ENCODE results near the gene AK1.

AK1 gene

GRCh38 chr9:127903557-127904475, 26.3 kb upstream of the AK1 start:
- TF ChIP-seq CTCF (conservative IDR thresholded peaks at IDR 0.05; ENCODE audit: control insufficient read depth, insufficient read depth, low read depth, low read length), result no peak
- H3K4me3 ChIP-seq (ENCODE audit: control insufficient read depth, low read depth, low read length), result no peak overlapping the region
- no peak for DNase-seq (ENCODE audit: low read depth)

- TF ChIP-seq CTCF (conservative IDR thresholded peaks at IDR 0.05; ENCODE audit: control insufficient read depth, insufficient read depth, low read depth, low read length), result no peak
- peak within 1 kb of the TSS; percentile 85 for H3K4me3 ChIP-seq (ENCODE audit: control insufficient read depth, low read depth, low read length)
- peak; percentile 63 for DNase-seq (ENCODE audit: low read depth)
These were observed 21.9 kb upstream of the AK1 start, which contains the start of gene ST6GALNAC6 for GRCh38 chr9:127899128-127899943. TSS of gene ST6GALNAC6 (minus strand) at chr9:127899603. CDS start at chr9:127897981, 1,622 bp downstream.

GRCh38 chr9:127898433-127899127, 21.1 kb upstream of the AK1 start:
- TF ChIP-seq CTCF (conservative IDR thresholded peaks at IDR 0.05; ENCODE audit: control insufficient read depth, insufficient read depth, low read depth, low read length), result no peak
- peak overlapping the region; percentile 85 for H3K4me3 ChIP-seq (ENCODE audit: control insufficient read depth, low read depth, low read length)
- peak; percentile 95 for DNase-seq (ENCODE audit: low read depth)

- DNase-seq (ENCODE audit: low read depth), result peak; percentile 86
- TF ChIP-seq CTCF (conservative IDR thresholded peaks at IDR 0.05; ENCODE audit: control insufficient read depth, insufficient read depth, low read depth, low read length), result no peak
- H3K4me3 ChIP-seq (ENCODE audit: control insufficient read depth, low read depth, low read length), result peak overlapping the region; percentile 85
These were observed 19.8 kb upstream of the AK1 start for GRCh38 chr9:127897193-127897692.

- no peak overlapping the region for H3K4me3 ChIP-seq (ENCODE audit: control insufficient read depth, low read depth, low read length)
- DNase-seq (ENCODE audit: low read depth), result no peak
- no peak for TF ChIP-seq CTCF (conservative IDR thresholded peaks at IDR 0.05; ENCODE audit: control insufficient read depth, insufficient read depth, low read depth, low read length)
These were observed 19.1 kb upstream of the AK1 start for GRCh38 chr9:127896395-127897192.
